CD4-positive, alpha-beta T cell treated with Interleukin-10 for 1 hour (primary cell): ENCODE data around the gene SMPDL3B.
"Not testable (repeated sequence)": the region's sequence is repeated elsewhere in the genome, so short reads cannot be mapped to it uniquely, and the experiment has no call there.

Source experiments
- DNase-seq: peaks from one replicate; pipeline ENCODE4 v3.0.0-alpha.2; 2020

The SMPDL3B gene

GRCh38 chr1:27971674-27972073 is 36.9 kb downstream of the SMPDL3B start:
- no peak for DNase-seq

GRCh38 chr1:27972141-27972540 is 37.3 kb downstream of the SMPDL3B start:
- no peak for DNase-seq

- no peak for DNase-seq
Observed at GRCh38 chr1:27973771-27974416, 39.1 kb downstream of the SMPDL3B start.

GRCh38 chr1:27974417-27974781 is 39.6 kb downstream of the SMPDL3B start:
- no peak for DNase-seq

- peak; percentile 68 for DNase-seq
Observed at GRCh38 chr1:27979151-27979858, 44.5 kb downstream of the SMPDL3B start.

- DNase-seq, result no peak
Observed at GRCh38 chr1:27979859-27980201, 45.0 kb downstream of the SMPDL3B start.

GRCh38 chr1:27980216-27980845 is 45.5 kb downstream of the SMPDL3B start:
- DNase-seq, result no peak

- DNase-seq, result no peak
Observed at GRCh38 chr1:27981145-27981544, 46.3 kb downstream of the SMPDL3B start.

GRCh38 chr1:27990920-27991537 is 56.2 kb downstream of the SMPDL3B start:
- peak; percentile 11 for DNase-seq

GRCh38 chr1:27992276-27992675 is 57.5 kb downstream of the SMPDL3B start:
- peak; percentile 61 for DNase-seq

GRCh38 chr1:27993241-27993640 is 58.4 kb downstream of the SMPDL3B start:
- peak; percentile 38 for DNase-seq

GRCh38 chr1:27994060-27994459 is 59.3 kb downstream of the SMPDL3B start:
- DNase-seq, result no peak

GRCh38 chr1:27994526-27994925 is 59.7 kb downstream of the SMPDL3B start:
- DNase-seq, result not testable (repeated sequence)

- DNase-seq, result no peak
Observed at GRCh38 chr1:27999055-27999454, 64.3 kb downstream of the SMPDL3B start.

- DNase-seq, result no peak
Observed at GRCh38 chr1:28002600-28002999, 67.8 kb downstream of the SMPDL3B start.

GRCh38 chr1:28003117-28003516 is 68.3 kb downstream of the SMPDL3B start:
- not testable (repeated sequence) for DNase-seq
